Pancreas (tissue), 10 donors: ENCODE measurements around the gene CST6. TPM values are rescaled to one million over a fixed set of nuclear protein-coding genes. Genes with fewer than 3 reads are reported as not detected.
A peak's percentile ranks its signal among the peaks of the same experiment; 100 is the strongest.

ENCODE experiments used
- ATAC-seq, 4 donors: fragments of 200-7000 bp; cut with Tn5 transposase; one replicate each; pipeline versions ENCODE4 v1.8.0 to v1.9.1; 2020; ENCODE audit warnings: mild to moderate bottlenecking in 4 of 4, moderate library complexity in 4 of 4
- DNase-seq, 6 donors: peaks; one replicate each; pipeline ENCODE4 v3.0.0-alpha.2; 2020
- FAIRE-seq: peaks from 2 replicates; lab custom pipeline; 2012; peaks lifted over from hg19 to GRCh38; lab: Jason Lieb, UNC
- H3K27ac ChIP-seq, 4 donors: fragments of 200-600 bp; sonication (generic); 1 replicate in 3 of 4; 2 replicates in 1 of 4; pipeline versions ENCODE4 v1.5.0 to v1.8.0; 2020
- H3K27me3 ChIP-seq, 4 donors: fragments of 200-600 bp; one replicate each; pipeline ENCODE4 v1.8.0; 2021
- H3K36me3 ChIP-seq, 3 donors: fragments of 200-600 bp; sonication (generic) in 1 of 3; one replicate each; pipeline versions ENCODE4 v1.5.0 to v1.8.0; 2020 to 2021
- H3K4me1 ChIP-seq, 3 donors: fragments of 200-600 bp; one replicate each; pipeline ENCODE4 v1.8.0; 2021
- H3K4me3 ChIP-seq, 4 donors: fragments of 200-600 bp; sonication (generic) in 2 of 4; one replicate each; pipeline versions ENCODE4 v1.5.0 to v1.8.0; 2020 to 2021
- H3K9me3 ChIP-seq, 4 donors: fragments of 200-600 bp; one replicate each; pipeline ENCODE4 v1.8.0; 2021
- CTCF ChIP-seq, 4 donors: fragments of 200-600 bp; sonication (generic) in 3 of 4; IDR thresholded peaks; one replicate each; pipeline versions ENCODE4 v1.5.0 to v1.8.0; 2021; ENCODE audit warnings: antibody characterized with exemption in 4 of 4
- WGBS, 2 donors: extraction: QIAGEN DNeasy Blood & Tissue Kit; methylation state at CpG; one replicate each; pipeline ENCODE4 v1.1.7; 2013; 5-methylcytosine and 5-hydroxymethylcytosine counted together
- intact Hi-C, 3 donors: fragments of 100-400 bp; cut with DNase I; formaldehyde crosslinking; loops; one replicate each; pipeline versions ENCODE4 v1.11.1 to v1.14.2; 2022
- polyA plus RNA-seq, 2 donors: library from polyadenylated mRNA; stranded (reverse); fragments of 200-250 nt; gene quantifications; one replicate each; pipeline ENCODE4 v1.2.3, GENCODE V29; 2013
- total RNA-seq, 6 donors: library from RNA; stranded (reverse); fragmentation: NEBNext Ultra II Directional in 4 of 6; extraction: Animal tissue kit (Norgen Biotek cat#: 25700) in 4 of 6; gene quantifications; one replicate each; pipeline versions ENCODE4 v1.2.1 to v1.2.4, GENCODE V29; 2021 to 2023
- donor health status: healthy with polysubstance abuse.
- donor health status: DM: no; HTN: no; CAD: no; lungs with moderate emphysema.
- donor health status: DM: no; HTN: no; CAD: no.
- donor health status: control.
- donor health status: control.
- donor health status: Bipolar disorder and iron deficiency.
- donor health status: DM: yes; HTN: yes; CAD: no.
- donor health status: DM: no; HTN: no; CAD: no.
- donor health status: DM: no; HTN: no; CAD: no.
- donor health status: DM: yes; HTN: yes; CAD: no.

Gene CST6
- total and polyA plus RNA-seq, 8 donors: 0.22 to 0.94 (median 0.72) TPM; not detected in 4

DNA sequence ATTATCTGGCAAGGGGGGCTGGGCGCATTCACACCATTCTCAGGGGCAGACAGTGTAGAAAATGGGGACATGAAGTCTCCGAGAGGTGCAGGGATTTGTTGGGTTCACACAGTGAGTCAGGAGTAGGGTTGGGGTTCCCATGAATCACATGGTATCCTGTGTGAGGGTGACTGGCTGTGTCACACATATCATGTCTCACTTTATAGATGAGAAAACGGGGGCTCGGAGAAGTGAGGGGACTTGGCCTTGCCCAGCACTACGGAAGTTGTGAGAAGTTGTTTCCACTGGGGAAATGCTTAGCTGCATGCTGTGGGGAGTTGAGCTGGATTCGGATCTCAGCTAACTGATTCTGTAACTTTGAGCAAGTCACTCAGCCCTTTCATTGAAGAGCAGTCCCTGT lies 32.9 kb downstream of the CST6 start:
- Histone ChIP-seq H3K36me3 (no peaks in the 10 kb centered on the region), H3K9me3 (no peaks in the 10 kb centered on the region), H3K27ac (no peak overlapping the region), H3K4me1 (no peaks in the 10 kb centered on the region), H3K4me3 (no peak overlapping the region), H3K27me3 (no peaks in the 10 kb centered on the region)
- WGBS, 2 donors: 35 to 38% methylated on average over 6 of the region's 6 CpGs
- FAIRE-seq (no peak), DNase-seq (no peak), ATAC-seq (peak in 1 of 4 donors; percentile 7)
- intact Hi-C loops: no loop called here
- TF ChIP-seq CTCF (IDR thresholded peaks at IDR 0.05): no peak

DNA sequence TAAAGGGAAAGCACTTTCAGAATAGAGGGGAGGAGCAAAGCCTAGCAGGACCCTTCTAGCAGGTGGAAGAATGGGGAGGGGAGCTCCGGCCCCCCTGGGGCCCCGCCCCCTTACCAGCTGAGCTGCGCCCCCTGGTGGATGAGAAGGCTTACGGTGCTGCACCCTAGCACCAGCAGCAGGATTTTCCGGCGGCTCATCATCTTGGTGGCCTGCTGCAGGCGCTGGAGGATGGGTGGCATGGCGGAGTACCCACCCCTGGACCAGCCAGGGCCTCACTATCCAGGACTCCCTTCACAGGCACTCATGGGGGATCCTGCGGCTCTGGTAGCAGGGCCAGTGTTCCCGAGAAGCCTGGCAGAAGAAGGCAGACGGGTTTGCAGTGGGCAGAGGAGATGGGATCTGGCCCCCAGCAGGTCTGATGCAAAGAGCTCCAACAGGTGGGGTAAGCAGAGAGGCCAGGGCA lies 33.4 kb downstream of the CST6 start:
- FAIRE-seq (no peak), DNase-seq (peak; percentile 63 to 92 (median 80)), ATAC-seq (peak; percentile 83 to 96 (median 88))
- Histone ChIP-seq H3K36me3 (no peaks in the 10 kb centered on the region), H3K4me3 (no peak overlapping the region), H3K27ac (no peak overlapping the region), H3K4me1 (no peaks in the 10 kb centered on the region), H3K9me3 (no peaks in the 10 kb centered on the region), H3K27me3 (no peaks in the 10 kb centered on the region)
- intact Hi-C loops: no loop called here
- peak; percentile 89 to 97 (median 94) for TF ChIP-seq CTCF (IDR thresholded peaks at IDR 0.05)
- WGBS, 2 donors: 14% methylated on average over 11 of the region's 11 CpGs

DNA sequence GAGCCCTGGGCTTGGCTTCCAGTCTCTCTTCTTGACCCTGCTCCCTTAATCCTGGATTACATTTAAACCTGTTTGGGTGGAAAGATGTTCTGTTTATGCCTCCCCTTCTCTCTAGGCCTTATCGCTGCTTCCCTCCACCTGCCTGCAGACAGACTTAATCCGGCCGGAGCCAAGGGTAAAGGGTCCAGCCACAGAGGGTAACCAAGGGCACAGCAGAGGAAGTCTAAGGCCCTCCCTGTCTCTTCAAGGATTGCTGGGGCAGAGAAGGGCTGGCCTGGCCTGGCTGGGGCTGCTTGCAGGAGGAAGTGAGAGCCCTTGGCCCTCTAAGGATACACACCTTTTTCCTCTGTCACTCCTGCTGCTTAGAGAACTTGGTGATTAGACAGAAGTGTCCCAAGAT lies 35.1 kb downstream of the CST6 start:
- ATAC-seq (no peak), DNase-seq (no peak), FAIRE-seq (no peak)
- no peaks in the 10 kb centered on the region for H3K9me3 ChIP-seq
- peak overlapping the region in 2 of 4 donors; percentile 5 for H3K27ac ChIP-seq
- peaks cover 5 to 7% (median 5%) of the 10 kb centered on the region in 3 donors for H3K4me1 ChIP-seq
- TF ChIP-seq CTCF (IDR thresholded peaks at IDR 0.05): no peak
- H3K27me3 ChIP-seq: no peaks in the 10 kb centered on the region
- H3K36me3 ChIP-seq: no peaks in the 10 kb centered on the region
- intact Hi-C loops: no loop called here
- H3K4me3 ChIP-seq: no peak overlapping the region
- 85 to 97% methylated on average over 3 of the region's 3 CpGs for WGBS, 2 donors

DNA sequence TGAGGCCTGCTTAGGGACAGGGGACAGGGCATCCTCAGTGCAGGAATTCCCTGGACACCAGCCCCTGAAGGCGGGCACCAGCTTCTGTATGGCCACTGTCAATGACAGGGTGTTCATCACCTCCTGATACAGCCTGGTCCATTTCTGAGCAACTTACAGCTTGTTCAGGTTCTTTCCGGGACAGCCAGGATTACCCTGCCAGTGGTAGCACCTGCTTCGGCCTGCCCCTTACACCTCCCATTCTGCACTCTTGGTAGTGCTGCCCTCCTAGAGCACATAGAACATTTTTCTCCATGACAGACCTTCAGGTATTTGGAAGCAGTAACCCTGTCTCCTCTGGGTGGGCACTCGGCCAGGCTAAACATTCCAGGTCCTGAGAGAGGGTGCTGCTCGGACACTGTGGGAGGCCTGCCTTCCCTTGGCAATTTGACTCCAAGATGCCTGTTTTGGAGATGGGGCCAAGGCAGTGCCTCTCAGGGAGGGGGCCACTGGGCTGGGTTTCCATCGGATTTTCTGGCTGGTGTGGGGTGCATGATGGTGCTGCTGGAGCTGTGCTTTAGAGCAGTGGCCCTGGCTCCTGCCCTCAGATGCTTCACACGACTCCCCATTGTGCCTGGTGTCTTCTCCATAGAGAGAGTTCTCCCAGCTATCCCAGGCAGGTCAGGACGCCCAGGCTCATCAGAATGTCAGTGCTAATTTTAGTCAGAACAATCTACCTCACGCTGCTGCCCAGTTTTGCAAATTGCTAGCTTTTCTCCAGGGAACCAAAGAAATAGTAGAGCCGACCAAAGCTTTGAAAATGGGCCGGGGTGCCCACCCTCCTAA lies 35.9 kb downstream of the CST6 start:
- intact Hi-C loops: no loop called here
- 51 to 63% methylated on average over 11 of the region's 11 CpGs for WGBS, 2 donors
- TF ChIP-seq CTCF (IDR thresholded peaks at IDR 0.05): no peak
- Histone ChIP-seq H3K27me3 (no peaks in the 10 kb centered on the region), H3K9me3 (no peaks in the 10 kb centered on the region), H3K4me1 (peaks cover 5 to 7% (median 5%) of the 10 kb centered on the region in 3 donors), H3K27ac (peak overlapping the region in 2 of 4 donors; percentile 5 to 16), H3K36me3 (no peaks in the 10 kb centered on the region), H3K4me3 (no peak overlapping the region)
- DNase-seq (peak in 3 of 6 donors; percentile 53 to 71 (median 68)), FAIRE-seq (no peak), ATAC-seq (no peak)
